Testis (tissue), 5 donors: ENCODE measurements around the gene NEK11. TPM values are rescaled to one million over a fixed set of nuclear protein-coding genes. Genes with fewer than 3 reads are reported as not detected.

Source experiments
- DNase-seq: peaks from one replicate; pipeline ENCODE4 v3.0.0-alpha.2; 2019
- H3K27ac ChIP-seq, 2 donors: fragments of 200-600 bp; sonication (generic); one replicate each; pipeline ENCODE4 v1.5.1; 2019
- H3K27me3 ChIP-seq: fragments of 200-600 bp; sonication (generic); one replicate; pipeline ENCODE4 v1.5.1; 2019
- H3K36me3 ChIP-seq: fragments of 200-600 bp; sonication (generic); one replicate; pipeline ENCODE4 v1.5.1; 2017; ENCODE audit warnings: low read depth; ENCODE audit errors: missing control alignments
- H3K4me1 ChIP-seq: fragments of 200-600 bp; sonication (generic); one replicate; pipeline ENCODE4 v1.5.1; 2019
- H3K4me3 ChIP-seq, 2 donors: fragments of 200-600 bp; sonication (generic); one replicate each; pipeline ENCODE4 v1.5.1; 2017 to 2019
- H3K9me3 ChIP-seq: fragments of 200-600 bp; sonication (generic); one replicate; pipeline ENCODE4 v1.5.1; 2017
- CTCF ChIP-seq, 3 experiments: fragments of 450-650 bp in 2 of 3; fragments of 200-600 bp in 1 of 3; sonication (generic) in 1 of 3; IDR thresholded peaks; one replicate each; pipeline ENCODE4 v1.5.1; 2016 to 2019; ENCODE audit warnings: antibody characterized with exemption in 3 of 3, mild to moderate bottlenecking in 2 of 3, moderate library complexity in 1 of 3
- POLR2A ChIP-seq: fragments of 450-650 bp; IDR thresholded peaks from one replicate; pipeline ENCODE4 v1.6.1; 2017; ENCODE audit warnings: antibody characterized with exemption, mild to moderate bottlenecking, moderate library complexity
- WGBS, 2 donors: methylation state at CpG; one replicate each; pipeline ENCODE4 v1.1.5; 2018; 5-methylcytosine and 5-hydroxymethylcytosine counted together
- intact Hi-C: fragments of 100-400 bp; cut with DNase I; formaldehyde crosslinking; loops from one replicate; pipeline ENCODE4 v1.15.1; 2023; ENCODE audit warnings: low total_unique reads
- long read RNA-seq, 2 donors: transcript quantifications; one replicate each; lab custom pipeline, GENCODE V29; 2026
- polyA plus RNA-seq: library from polyadenylated mRNA; stranded (reverse); fragments of 350-450 nt; fragmentation: Illumina TruSeq; extraction: RNeasy Lipid Tissue Mini Kit (QIAGEN cat#74804); gene quantifications from one replicate; pipeline ENCODE4 v1.2.3, GENCODE V29; 2014; ENCODE audit warnings: low read depth, low replicate concordance; ENCODE audit not compliant: insufficient read depth
- total RNA-seq, 2 donors: library from RNA; depleted of rRNA; stranded (reverse); fragments of >200 nt; gene quantifications; one replicate each; pipeline ENCODE4 v1.2.3, GENCODE V29; 2016

NEK11 gene
- total RNA-seq (10 to 100 TPM; 22.4 to 40.9 TPM), polyA plus RNA-seq (35.9 TPM)
- long read RNA-seq, donor 1, partial matches to known transcripts, result 6 of 7 reads
- long read RNA-seq, donor 1, other reads (novel, unspliced or antisense), result 0 of 7 reads
- long read RNA-seq, donor 2, result 0 reads

GRCh38 chr3:131026321-131027151 is at the start of gene NEK11, which contains the start of gene ASTE1:
Gene NEK11 (plus strand): TSS chr3:131026877. CDS start chr3:131029709, 2,832 bp downstream.
Gene ASTE1 (minus strand): TSS chr3:131026825. CDS start chr3:131025306, 1,519 bp downstream.
- Histone ChIP-seq H3K9me3 (no peaks in the 10 kb centered on the region), H3K27me3 (no peaks in the 10 kb centered on the region), H3K27ac (peak within 1 kb of the TSS; percentile 79 to 82), H3K36me3 (no peaks in the 10 kb centered on the region), H3K4me1 (peaks cover 8% of the 10 kb centered on the region), H3K4me3 (peak within 1 kb of the TSS; percentile 72 to 82)
- 0 to 2% methylated on average over 28 to 54 of the region's 56 CpGs for WGBS, 2 donors
- peak; percentile 28 for TF ChIP-seq POLR2A
- TF ChIP-seq CTCF (IDR thresholded peaks at IDR 0.05), result peak in 1 of 3 experiments; percentile 2
- intact Hi-C loops, result no loop called here
- peak; percentile 94 for DNase-seq

- intact Hi-C loops, result no loop called here
- 92 to 97% methylated on average over 2 of the region's 2 CpGs for WGBS, 2 donors
- H3K27ac ChIP-seq, result no peak overlapping the region
- no peaks in the 10 kb centered on the region for H3K9me3 ChIP-seq
- H3K4me3 ChIP-seq, result no peak overlapping the region
- no peaks in the 10 kb centered on the region for H3K36me3 ChIP-seq
- H3K4me1 ChIP-seq, result no peaks in the 10 kb centered on the region
- no peak for DNase-seq
- H3K27me3 ChIP-seq, result no peaks in the 10 kb centered on the region
- no peak for TF ChIP-seq CTCF (IDR thresholded peaks at IDR 0.05)
- TF ChIP-seq POLR2A, result no peak
These were observed 47.6 kb upstream of the NEK11 start for GRCh38 chr3:130979117-130979516.

- H3K9me3 ChIP-seq, result no peaks in the 10 kb centered on the region
- H3K36me3 ChIP-seq, result no peaks in the 10 kb centered on the region
- H3K27ac ChIP-seq, result no peak overlapping the region
- TF ChIP-seq POLR2A, result no peak
- no peak for TF ChIP-seq CTCF (IDR thresholded peaks at IDR 0.05)
- H3K4me1 ChIP-seq, result no peaks in the 10 kb centered on the region
- 83% methylated on average over 2 of the region's 2 CpGs for WGBS, 2 donors
- H3K4me3 ChIP-seq, result no peak overlapping the region
- intact Hi-C loops, result no loop called here
- H3K27me3 ChIP-seq, result no peaks in the 10 kb centered on the region
- DNase-seq, result no peak
These were observed 45.2 kb upstream of the NEK11 start for GRCh38 chr3:130981469-130981868.

GRCh38 chr3:130990282-130990681 is 36.4 kb upstream of the NEK11 start:
- no peaks in the 10 kb centered on the region for H3K4me1 ChIP-seq
- no peak for TF ChIP-seq POLR2A
- H3K9me3 ChIP-seq, result no peaks in the 10 kb centered on the region
- H3K36me3 ChIP-seq, result no peaks in the 10 kb centered on the region
- peak overlapping the region in 1 of 2 donors; percentile 26 for H3K27ac ChIP-seq
- H3K27me3 ChIP-seq, result no peaks in the 10 kb centered on the region
- peak; percentile 46 for DNase-seq
- H3K4me3 ChIP-seq, result no peak overlapping the region
- 45 to 59% methylated on average over 5 of the region's 5 CpGs for WGBS, 2 donors
- intact Hi-C loops, result no loop called here

GRCh38 chr3:130991126-130991525 is 35.6 kb upstream of the NEK11 start:
- H3K36me3 ChIP-seq, result no peaks in the 10 kb centered on the region
- 89 to 91% methylated on average over 5 of the region's 5 CpGs for WGBS, 2 donors

More at GRCh38 chr3:130991126-130991525, 35.6 kb upstream of the NEK11 start:
- no peak for TF ChIP-seq POLR2A
- no peak for TF ChIP-seq CTCF (IDR thresholded peaks at IDR 0.05)
- intact Hi-C loops, result no loop called here
- Histone ChIP-seq H3K27me3 (no peaks in the 10 kb centered on the region), H3K27ac (no peak overlapping the region), H3K4me1 (no peaks in the 10 kb centered on the region), H3K9me3 (no peaks in the 10 kb centered on the region), H3K4me3 (no peak overlapping the region)
- DNase-seq, result no peak
